ENCODE results near the gene CAPN5.

DNA sequence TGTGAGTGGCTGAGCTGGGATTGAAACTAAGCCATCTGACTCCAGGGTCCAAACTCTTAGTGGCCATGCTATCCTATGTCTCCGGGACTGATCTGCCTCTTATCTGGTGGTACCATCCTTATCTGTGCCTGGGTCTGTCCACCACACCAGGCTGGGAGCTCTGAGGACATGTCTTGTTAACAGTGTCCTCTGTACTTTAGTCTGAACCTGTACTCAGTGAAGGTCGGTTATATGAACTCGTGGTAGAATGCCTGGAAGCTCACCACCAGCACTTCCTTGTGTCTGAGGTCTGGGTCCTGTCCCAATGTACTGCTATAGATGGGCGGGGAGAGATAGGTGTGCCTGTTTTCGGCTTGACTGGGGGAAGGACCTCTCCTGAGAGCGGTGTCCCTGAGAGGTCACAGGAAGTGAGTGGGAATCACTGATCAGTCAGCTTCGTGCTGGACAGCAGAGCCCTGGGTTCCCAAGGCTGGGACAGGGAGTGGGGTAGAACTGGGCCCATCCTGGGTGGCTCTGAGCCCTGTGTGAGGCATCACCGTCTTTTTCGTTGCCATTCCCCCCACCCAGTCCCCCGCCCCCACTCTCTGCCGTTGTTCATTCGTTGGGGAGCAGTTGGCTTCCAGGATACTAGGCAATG is 70.1 kb downstream of the CAPN5 start:
- TF ChIP-seq, protein P1, sequence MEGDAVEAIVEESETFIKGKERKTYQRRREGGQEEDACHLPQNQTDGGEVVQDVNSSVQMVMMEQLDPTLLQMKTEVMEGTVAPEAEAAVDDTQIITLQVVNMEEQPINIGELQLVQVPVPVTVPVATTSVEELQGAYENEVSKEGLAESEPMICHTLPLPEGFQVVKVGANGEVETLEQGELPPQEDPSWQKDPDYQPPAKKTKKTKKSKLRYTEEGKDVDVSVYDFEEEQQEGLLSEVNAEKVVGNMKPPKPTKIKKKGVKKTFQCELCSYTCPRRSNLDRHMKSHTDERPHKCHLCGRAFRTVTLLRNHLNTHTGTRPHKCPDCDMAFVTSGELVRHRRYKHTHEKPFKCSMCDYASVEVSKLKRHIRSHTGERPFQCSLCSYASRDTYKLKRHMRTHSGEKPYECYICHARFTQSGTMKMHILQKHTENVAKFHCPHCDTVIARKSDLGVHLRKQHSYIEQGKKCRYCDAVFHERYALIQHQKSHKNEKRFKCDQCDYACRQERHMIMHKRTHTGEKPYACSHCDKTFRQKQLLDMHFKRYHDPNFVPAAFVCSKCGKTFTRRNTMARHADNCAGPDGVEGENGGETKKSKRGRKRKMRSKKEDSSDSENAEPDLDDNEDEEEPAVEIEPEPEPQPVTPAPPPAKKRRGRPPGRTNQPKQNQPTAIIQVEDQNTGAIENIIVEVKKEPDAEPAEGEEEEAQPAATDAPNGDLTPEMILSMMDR (IDR thresholded peaks at IDR 0.05), result no peak
- TF ChIP-seq POLR2A (IDR thresholded peaks at IDR 0.05), result no peak

Measured in tibial nerve (tissue), 3 donors.